NCI-H2196 (cell line): ENCODE measurements around the gene STKLD1.
A peak's percentile ranks its signal among the peaks of the same experiment; 100 is the strongest.
"Not testable (repeated sequence)": the region's sequence is repeated elsewhere in the genome, so short reads cannot be mapped to it uniquely, and the experiment has no call there.

Experiments
- DNase-seq: peaks from one replicate; lab custom pipeline; 2025; ENCODE audit not compliant: unreplicated experiment; lab: John Stamatoyannopoulos, UW

The STKLD1 gene

DNA sequence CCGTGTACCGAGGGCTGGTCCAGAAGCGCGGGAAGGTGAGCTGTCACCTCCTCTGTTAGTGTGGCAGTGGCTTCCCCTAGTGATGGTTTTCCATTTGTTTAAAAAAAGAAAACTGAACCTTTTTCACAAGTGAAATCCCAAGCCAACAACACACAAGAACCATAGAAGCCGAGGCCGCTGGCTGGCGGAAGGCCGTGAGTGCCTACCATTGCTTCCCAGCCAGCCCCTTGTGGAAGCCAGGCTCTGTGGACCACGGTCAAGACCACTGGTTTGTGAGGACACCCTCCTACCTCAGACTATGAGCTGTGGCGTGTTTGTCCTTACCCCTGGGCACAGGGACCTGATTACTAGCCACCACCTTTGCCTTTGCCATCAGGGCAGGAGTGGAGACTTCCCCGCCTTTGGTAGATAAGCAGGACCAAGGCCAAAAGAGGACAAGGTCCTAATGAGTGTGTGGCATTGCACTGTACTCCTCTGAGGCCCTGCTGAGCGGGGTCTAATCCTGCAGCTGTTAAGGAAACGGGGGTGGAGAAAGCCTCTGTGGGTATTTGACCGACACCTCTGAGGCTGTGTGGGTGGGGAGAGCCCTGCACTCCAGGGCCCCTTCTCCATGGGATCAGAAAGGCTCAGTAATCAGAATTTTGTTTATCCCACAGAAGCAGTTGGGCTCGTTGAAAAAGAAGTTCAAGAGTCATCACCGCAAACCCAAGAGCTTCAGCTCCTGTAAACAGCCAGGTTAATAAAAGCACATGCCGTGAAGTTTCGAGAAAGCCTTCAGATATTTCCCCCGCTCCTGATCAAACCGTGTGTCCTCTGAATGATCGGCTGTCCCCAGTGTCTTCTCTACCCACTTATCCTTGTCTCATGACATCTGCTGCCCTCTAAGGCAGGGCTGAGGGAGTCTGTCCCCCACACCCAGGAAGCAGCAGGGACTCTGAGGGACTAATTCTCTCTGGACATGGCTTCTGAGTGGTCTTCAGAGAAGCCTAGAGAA, 15.5 kb upstream of the STKLD1 start:
- no peak for DNase-seq

DNA sequence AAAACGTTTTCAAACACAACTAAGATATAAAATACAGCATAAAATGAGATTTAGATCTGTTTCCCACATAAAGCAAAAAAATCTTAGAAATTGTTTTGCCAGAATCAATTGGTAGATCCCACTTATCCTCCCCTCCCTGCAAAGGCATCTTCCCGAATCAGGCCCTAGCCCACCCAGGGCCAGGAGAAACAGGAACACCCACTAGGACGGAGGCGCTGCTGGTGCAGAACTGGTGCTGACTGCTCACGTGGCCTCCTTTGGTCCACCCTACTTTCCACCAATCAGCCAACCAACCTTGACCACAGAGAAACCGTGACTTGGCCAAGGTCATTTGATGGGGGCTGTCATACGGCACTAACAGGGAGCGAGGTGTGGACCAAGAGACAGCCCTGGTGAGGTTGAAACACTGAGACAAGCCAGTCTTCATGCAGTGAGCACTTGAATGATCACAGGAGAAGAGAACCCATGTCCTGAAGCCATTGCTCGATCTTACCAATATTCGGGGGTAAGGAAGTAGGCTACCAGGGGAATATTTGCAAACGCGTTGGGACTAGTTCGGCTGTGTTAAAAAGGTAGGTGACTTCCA, 14.6 kb upstream of the STKLD1 start:
- DNase-seq: no peak

DNA sequence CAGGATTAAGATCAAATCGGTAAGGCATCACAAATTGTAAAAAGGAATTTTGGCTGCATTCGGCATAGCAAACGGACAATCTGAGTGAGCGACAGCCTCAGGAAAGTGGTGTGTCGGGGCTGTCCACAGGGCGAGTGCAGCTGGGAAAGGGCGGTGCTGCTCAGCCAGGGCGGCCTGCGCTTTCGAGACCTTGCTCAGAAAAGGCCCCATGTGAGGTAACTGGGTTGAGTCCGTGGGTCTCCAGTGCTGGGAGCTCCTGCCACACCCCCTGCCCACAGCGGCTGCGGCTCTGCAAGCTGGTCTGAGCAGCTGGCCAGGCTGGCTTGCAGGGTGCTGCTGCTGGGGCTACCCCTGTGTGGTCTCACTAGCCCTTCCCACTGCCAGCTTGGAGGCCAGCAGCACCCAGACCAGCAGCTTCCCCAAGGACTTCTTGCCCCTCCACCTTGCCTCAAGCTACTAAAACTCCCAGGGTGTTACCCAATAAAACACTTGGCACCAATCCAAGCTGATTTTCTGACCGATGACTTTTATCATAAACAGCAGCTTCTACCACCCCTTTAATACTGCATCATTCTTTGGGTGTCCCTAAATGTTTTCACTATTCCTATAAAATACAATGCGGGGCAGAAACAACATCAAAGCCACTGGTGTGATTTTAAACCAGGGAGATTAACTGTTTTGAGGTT, 13.7 kb upstream of the STKLD1 start:
- DNase-seq: peak; percentile 8

DNA sequence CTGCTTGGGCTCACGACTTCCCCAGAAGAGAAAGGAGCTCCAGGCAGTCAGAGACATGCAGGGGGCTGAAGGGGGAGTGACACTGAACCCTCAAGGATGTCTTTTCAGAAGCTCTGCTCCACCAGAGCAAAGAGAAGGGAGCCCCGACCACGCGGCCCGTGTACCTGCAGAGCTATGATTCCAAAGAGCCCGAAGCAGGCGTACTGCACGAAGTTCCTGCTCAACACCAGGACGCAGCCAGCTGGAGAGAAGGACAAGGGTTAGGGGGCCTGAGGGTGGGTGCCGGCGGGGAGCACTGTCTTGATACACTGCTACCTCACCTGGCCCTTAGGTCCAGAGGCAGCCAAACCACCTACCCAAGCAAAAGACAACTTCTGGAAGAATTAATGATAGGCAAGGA, 9.7 kb upstream of the STKLD1 start:
- DNase-seq: no peak

DNA sequence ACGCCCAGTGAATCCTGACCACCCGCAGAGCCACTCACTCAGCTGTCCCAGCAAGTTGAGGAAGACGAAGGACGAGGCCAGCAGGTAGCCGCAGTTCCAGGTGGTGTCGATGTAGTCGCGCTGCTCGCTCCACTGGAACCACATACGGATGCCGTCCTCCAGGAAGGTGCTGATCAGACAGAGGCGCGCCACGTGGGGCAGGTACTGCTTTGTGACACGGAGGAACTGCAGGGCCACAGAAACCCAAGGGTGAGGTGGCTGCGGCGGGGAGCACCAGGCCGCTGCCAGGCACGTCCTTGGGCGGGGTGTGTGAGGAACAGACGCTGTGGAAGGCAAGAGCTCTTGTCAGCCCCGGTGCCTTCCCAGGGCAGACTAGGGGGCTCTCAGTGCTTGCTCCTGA, 8.9 kb upstream of the STKLD1 start:
- DNase-seq: no peak

DNA sequence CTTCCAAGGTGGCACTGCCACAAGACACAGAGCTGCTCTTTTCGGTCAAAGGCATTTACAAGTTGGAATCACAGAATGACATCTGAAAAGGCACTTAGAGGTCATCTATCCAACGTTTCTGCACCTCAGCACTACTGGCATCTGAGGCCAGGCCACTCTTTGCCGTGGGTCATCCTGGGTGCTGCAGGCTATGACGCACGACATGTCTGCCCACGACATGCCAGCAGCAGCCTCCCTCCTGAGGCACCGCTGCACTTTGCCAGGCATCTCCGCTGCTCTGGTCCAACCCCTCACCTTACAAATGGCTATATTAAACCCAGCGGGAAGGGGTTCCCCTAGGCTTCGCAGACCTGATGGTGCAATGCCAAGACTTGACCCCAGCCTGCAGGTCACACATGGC, 8.4 kb upstream of the STKLD1 start:
- no peak for DNase-seq

DNA sequence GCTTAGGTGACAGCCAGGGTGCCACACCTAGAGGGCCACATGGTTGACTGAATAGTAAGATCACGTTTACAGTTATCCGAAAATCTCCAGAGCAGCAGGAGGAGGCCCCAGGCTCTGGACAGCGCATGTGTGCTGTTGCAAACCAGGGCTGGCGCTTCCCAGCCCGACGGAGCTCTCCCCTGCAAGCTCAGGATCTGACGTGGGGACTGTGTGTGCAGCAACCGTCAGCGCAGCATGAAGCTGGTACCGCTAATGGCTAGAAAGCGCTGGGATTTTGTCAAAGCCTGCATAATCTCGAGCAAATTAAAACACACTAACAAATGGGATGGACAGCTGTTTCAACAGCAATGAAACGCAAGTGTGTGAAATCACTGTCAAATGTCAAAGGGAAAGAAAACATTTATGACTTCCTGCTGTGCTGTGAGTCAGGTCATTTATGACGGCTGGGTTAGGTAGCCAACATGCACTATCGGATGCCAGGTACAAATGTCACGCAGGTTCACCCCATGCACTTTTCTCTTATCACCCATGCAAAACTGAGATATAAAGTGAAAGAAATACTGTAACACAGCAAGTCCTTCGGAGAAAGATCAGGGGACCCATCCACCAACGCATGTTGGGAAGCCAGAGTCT, 7.8 kb upstream of the STKLD1 start:
- DNase-seq: peak; percentile 49

DNA sequence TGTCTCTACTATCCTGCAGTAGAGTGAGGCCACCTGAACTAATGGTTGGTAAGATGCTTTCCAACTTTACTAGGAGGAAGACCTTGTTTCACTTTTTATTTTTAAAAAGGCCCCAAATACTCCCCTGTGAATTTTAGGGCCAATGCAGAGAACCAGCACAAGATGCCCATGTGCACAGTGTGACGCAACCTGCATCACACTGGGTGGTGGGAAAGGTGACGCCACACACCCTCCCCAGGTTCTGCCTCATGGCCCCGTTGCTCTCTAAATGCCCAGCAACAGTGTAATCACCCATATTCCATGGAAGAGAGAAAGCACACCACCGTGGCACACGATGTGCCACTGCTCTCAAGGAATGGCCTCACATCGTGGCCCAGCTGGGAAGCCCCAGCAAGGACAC, 6.7 kb upstream of the STKLD1 start:
- DNase-seq: no peak

DNA sequence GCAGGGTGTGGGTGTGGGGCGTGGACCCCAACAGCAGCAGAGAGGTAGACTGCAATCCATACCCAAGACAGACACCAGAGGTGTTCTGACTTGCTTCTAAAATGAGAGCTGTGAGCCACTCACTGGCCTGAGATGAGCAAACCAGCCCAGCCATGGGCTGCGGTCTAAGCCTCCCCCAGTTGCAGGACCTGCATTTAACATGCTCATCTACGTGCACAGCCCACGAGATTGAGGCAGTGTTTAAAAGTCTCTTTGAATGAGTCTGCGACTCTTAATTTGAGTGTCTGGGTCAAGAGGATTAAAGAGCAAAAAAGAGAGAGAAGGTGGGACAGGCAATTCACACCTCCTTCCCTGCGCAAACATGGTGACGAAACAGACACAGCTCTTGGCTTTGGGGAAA, 6.2 kb upstream of the STKLD1 start:
- DNase-seq: no peak

DNA sequence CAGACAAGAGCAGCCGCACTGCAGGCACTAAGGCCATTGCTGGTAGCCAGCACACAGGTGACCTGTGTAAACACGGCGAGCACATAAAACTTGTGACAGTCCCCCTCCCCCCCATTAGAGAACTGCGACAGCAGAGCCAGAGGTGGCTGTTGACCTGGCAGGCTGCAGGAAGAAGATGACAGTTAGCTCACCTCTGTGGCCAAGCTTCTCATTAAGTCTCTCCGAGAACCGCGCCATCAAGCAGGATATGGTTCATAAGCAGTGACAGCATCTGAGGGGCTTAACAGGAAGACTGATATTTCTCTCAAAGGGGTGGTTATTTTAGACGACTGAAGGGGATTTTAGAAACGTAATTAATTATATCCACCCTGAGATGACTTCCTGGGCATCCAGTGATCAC, 5.5 kb upstream of the STKLD1 start:
- no peak for DNase-seq

DNA sequence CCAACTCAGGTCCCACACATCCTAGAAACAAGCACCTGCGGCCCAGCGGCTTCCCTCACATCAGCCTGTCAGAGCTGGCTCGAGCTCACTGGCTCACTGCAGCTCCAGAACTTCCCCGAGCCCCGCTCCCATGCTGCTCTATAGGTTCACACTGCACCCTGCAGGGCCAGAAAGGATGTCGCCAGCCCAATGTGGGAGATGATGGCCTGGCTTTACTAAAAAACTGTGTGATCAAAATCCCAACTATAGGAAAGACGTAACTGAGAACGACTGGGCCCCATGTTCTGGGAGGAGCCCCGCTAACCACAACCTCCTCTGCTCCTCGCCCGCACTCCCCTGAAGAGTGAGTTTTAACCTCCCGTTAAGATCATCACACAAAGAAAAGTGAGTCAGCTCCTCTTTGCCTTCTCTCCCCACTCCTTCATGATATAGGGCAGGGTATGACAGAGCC, 4.9 kb upstream of the STKLD1 start:
- no peak for DNase-seq

DNA sequence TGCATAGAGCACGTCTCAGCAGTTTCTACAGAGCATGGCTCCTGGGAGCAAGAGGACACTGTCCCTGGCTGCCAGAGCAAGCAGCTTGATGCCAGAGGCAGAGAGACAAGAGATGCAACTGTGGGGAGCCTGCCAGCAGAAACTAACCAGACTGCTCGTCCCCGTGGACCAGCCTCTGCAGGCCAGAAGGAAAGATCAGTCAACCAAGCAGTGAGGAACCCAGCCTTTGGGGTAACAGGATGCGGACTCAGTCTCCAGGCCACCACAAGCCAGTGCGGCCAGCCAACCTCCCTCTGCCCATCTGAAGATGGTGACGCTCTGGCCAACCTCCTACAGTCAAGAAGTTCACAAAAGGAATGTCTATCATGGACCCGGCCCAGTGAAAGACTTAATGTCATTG, 4.0 kb upstream of the STKLD1 start:
- DNase-seq: no peak

DNA sequence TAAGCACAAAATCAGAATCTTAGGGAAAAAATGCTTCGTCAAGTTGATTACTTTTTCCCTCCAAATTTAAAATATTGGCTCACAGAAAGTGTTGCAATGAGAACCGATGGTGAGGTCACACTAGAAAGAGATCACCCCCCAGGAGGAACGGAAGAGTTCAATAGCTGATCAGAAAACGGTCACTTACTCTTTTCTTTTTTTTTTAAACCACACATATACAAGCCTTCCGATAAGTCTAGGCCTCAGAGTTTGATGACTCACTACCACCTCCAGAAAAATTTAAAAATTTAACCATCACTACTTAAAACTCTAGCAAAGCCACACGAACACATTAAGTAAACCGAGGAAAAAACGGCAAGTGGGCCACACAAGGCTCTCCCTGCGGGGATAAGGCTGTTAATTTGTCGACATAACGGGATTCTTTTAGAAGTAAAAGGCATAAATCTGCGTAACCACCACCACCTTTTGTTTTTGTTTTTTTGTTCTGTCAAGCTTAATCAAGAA, 1.5 kb upstream of the STKLD1 start:
- no peak for DNase-seq

DNA sequence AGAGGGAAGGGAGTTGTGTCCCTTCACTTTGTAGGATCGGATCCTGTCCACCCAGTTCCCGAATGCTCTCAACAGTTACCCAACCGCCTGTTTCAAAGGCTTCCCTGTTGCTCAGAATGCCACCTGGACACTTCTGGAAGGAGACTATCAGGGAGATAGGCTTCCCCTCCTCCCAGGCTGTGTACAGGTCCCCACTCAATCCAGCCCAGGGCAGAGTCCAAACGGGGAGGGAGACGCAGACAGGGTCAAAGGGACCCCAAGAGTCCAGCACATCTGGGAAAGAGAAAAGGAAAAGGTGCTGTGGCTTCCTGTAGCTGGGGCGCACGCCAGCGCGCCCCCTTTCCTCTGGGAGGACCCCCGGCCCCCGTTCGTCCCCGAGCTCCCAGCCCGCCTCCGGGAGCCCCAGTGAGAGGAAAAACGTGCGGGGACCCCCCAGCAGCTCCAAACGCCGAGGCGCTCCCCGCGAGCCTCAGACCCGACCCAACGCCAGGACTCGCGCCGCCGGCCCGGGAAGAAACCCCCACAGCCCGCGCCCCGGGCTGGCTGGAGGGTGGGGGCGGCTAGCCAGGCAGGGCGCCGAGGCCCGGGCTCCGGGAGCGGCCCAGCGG, 946 bp upstream of the STKLD1 start:
- no peak for DNase-seq

DNA sequence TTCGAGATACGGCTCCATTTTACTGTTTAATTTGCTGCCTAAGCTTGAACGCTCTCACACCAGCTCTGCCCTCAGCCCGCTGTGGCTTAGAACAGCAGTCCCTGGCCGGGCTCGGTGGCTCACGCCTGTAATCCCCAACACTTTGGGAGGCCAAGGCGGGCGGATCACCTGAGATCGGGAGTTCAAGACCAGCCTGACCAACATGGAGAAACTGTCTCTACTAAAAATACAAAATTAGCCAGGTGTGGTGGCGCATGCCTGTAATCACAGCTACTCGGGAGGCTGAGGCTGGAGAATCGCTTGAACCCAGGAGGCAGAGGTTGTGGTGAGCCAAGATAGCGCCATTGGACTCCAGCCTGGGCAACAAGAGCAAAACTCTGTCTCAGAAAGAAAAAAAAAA, 1.1 kb downstream of the STKLD1 start:
- not testable (repeated sequence) for DNase-seq

DNA sequence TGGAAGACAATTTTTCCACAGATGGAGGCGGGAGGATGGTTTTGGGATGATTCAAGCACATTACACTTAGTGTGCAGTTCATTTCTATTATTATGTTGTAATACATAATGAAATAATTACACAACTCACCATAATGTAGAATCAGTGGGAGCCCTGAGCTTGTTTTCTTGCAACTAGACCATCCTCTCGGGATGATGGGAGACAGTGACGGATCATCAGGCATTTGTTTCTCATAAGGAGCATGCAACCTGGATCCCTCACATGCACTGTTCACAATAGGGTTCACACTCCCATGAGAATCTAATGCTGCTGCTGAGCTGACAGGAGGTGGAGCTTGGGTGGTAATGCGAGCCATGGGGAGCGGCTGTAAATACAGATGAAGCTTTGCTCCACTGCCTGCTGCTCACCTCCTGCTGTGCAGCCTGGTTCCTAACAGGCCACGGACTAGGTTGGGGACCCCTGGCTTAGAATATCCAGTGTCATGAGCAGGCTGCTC, 1.6 kb downstream of the STKLD1 start:
- DNase-seq: no peak

DNA sequence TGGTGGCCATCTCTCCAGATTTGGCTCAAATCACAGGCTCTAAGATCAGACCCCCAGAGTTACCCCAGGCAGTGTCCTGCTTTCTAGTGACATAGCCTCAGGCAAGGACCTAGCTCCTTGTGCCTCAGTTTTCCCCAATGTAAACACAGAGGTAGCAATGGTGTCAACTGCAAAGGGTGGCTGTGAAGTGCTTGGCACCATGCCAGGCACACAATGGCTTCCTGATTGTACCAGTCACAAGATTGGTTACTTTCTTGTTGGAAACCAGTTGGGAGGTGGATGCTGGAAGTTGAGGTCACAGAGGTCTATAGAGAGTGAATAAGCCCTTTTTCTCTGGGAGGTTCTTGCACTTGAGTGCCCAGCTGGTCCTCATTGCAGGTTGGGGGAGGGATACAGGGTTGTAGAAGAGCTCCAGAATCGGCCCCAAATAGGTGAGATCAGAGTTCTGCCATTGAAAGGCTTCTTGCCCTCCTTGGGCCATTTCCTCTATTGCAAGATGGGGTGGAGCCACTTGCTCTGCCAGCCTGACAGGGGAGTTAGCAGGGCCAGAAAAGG, 2.3 kb downstream of the STKLD1 start:
- peak; percentile 24 for DNase-seq

DNA sequence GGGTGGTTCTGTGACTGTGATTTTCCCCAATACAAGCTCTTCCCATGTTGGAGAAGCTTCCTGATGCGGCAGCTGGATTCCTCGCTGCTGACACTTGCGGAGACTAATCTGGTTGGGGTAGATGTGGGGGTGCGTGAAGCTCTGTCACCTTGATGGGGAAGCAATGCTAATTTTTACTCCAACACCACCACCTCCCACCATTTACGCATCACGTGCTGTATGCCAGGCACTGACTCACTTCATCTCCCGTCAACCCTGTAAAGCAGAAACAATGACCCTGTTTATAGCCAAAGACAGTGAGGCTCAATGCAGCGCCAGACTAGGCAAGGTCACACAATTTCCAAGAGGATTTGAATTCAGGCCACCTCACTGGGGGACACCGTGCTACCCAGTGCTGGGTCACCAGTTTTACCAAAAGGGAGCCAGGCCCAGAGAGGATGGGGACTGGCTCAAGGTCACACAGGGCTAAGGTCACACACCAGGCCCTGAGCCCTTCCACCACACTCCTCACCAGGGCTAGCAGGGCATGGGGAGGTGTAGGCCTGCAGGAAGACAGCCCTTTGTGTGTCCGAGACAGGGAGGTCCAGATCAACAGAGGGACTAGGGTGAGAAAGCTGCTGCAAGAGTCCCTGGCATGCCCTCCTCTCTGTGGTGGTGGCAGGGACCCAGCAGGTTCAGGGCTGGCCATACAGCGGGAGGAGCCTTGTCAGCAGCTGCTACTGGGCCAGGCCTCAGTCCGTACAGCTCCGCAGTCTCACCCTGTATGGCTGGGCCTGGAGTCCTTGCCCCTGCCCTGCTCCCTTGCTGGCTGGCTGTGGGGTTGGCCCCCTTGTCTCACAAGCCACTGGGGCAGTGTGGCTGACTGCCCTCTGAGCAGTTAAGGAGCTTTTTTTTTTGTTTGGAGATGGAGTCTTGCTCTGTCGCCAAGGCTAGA, 3.3 kb downstream of the STKLD1 start:
- no peak for DNase-seq

DNA sequence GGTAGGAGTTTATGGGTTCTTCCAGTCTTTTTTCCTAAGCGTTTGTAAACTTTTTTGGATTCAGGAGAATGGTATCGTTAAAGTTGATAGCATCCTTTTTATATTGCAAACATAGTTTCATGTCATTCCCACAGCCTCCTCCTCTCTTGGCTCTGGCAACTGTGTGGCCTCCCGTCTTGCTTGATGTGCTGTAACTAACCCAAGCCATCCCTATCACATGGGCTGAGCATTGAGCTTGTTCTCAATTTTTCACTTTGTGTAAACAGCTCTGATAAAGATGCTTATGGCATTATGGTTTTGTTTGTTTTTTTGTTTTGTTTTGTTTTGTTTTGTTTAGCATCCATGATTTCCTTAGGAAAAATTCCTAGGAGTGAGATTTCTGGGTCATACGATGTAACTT, 4.6 kb downstream of the STKLD1 start:
- no peak for DNase-seq
